Neural cell (in vitro differentiated cells): ENCODE measurements around the gene ANKFN1. TPM values are rescaled to one million over a fixed set of nuclear protein-coding genes. Genes with fewer than 3 reads are reported as not detected.

Source experiments
- H2AFZ ChIP-seq: fragments of 200-600, 300-800 bp; sonication (generic), shearing (Covaris generic); 2 replicates; pipeline ENCODE4 v1.6.0; 2014; ENCODE audit warnings: low read depth, mild to moderate bottlenecking, antibody characterized with exemption, low read length, moderate library complexity
- H3F3A ChIP-seq: fragments of 200-600 bp; shearing (Covaris generic); 2 replicates; pipeline ENCODE4 v1.6.1; 2016; ENCODE audit warnings: mild to moderate bottlenecking, moderate library complexity, mixed read lengths, antibody characterized with exemption, low read length; ENCODE audit not compliant: insufficient read depth, poor library complexity, severe bottlenecking
- H3K27ac ChIP-seq: fragments of 200-600, 300-800 bp; sonication (generic), shearing (Covaris generic); 2 replicates; pipeline ENCODE4 v1.5.1; 2014; ENCODE audit warnings: mild to moderate bottlenecking, low read length, moderate library complexity
- H3K27me3 ChIP-seq: fragments of 300-800, 200-600 bp; sonication (generic), shearing (Covaris generic); 2 replicates; pipeline ENCODE4 v1.6.0; 2014; ENCODE audit warnings: mild to moderate bottlenecking, low read depth, low read length, moderate library complexity; ENCODE audit not compliant: insufficient read depth
- H3K36me3 ChIP-seq: fragments of 300-800, 200-600 bp; sonication (generic), shearing (Covaris generic); 2 replicates; pipeline ENCODE4 v1.5.1; 2014; ENCODE audit warnings: mild to moderate bottlenecking, antibody characterized with exemption, low read length, moderate library complexity; ENCODE audit not compliant: insufficient read depth
- H3K4me2 ChIP-seq: fragments of 300-800, 200-600 bp; sonication (generic), shearing (Covaris generic); 2 replicates; pipeline ENCODE4 v1.6.0; 2014; ENCODE audit warnings: mild to moderate bottlenecking, low read length
- H3K4me3 ChIP-seq: fragments of 300-800, 200-600 bp; sonication (generic), shearing (Covaris generic); 2 replicates; pipeline ENCODE4 v1.5.1; 2014; ENCODE audit warnings: mild to moderate bottlenecking, low read length, moderate library complexity
- H3K79me2 ChIP-seq: fragments of 200-600 bp; shearing (Covaris generic); replicated peaks from 2 replicates; pipeline ENCODE4 v1.6.0; 2014; ENCODE audit warnings: mild to moderate bottlenecking, low read length, moderate library complexity; ENCODE audit not compliant: insufficient read depth
- H3K9ac ChIP-seq: fragments of 300-800, 200-600 bp; sonication (generic), shearing (Covaris generic); 2 replicates; pipeline ENCODE4 v1.6.1; 2016; ENCODE audit warnings: mild to moderate bottlenecking, low read length, mixed read lengths
- H3K9me2 ChIP-seq: fragments of 200-600 bp; shearing (Covaris generic); 2 replicates; pipeline ENCODE4 v1.6.1; 2016; ENCODE audit warnings: mild to moderate bottlenecking, low read length, mixed read lengths; ENCODE audit not compliant: insufficient read depth
- H3K9me3 ChIP-seq: fragments of 200-600, 300-800 bp; sonication (generic), shearing (Covaris generic); 2 replicates; pipeline ENCODE4 v1.6.1; 2016; ENCODE audit warnings: mild to moderate bottlenecking, mixed run types, low read length, moderate library complexity, mixed read lengths
- H4K20me1 ChIP-seq: fragments of 200-600 bp; shearing (Covaris generic); 2 replicates; pipeline ENCODE4 v1.6.1; 2016; ENCODE audit warnings: mild to moderate bottlenecking, mixed run types; ENCODE audit not compliant: insufficient read depth
- CTCF ChIP-seq: fragments of 450-650 bp; IDR thresholded peaks from 2 replicates; pipeline ENCODE4 v1.5.1; 2014; ENCODE audit warnings: antibody characterized with exemption, mild to moderate bottlenecking, moderate library complexity; ENCODE audit not compliant: poor library complexity, severe bottlenecking
- POLR2AphosphoS5 ChIP-seq: IDR thresholded peaks from 2 replicates; pipeline ENCODE4 v1.6.1; 2012
- RAD21 ChIP-seq: fragments of 450-650 bp; conservative IDR thresholded peaks from 2 replicates; pipeline ENCODE4 v1.6.1; 2014; ENCODE audit warnings: antibody characterized with exemption, mild to moderate bottlenecking, moderate library complexity
- REST ChIP-seq: IDR thresholded peaks from 2 replicates; pipeline ENCODE4 v1.6.1; 2012; ENCODE audit warnings: borderline replicate concordance
- SMC3 ChIP-seq: fragments of 450-650 bp; conservative IDR thresholded peaks from 2 replicates; pipeline ENCODE4 v1.6.1; 2014; ENCODE audit warnings: antibody characterized with exemption, mild to moderate bottlenecking, moderate library complexity; ENCODE audit not compliant: poor library complexity
- TAF1 ChIP-seq: IDR thresholded peaks from 2 replicates; pipeline ENCODE4 v1.6.1; 2012; ENCODE audit warnings: low read depth
- polyA plus RNA-seq: library from polyadenylated mRNA; depleted of rRNA; stranded (reverse); fragments of >200 nt; gene quantifications from 2 replicates; pipeline ENCODE4 v1.2.3, GENCODE V29; 2014

ANKFN1 gene
- polyA plus RNA-seq, 1 donor from 2014 or later = 0.14 TPM

- no peaks in the 10 kb centered on the region for H4K20me1 ChIP-seq
- TF ChIP-seq SMC3 (no peak), CTCF (no peak), RAD21 (no peak), TAF1 (no peak), REST (no peak)
- no peak overlapping the region for H2AFZ ChIP-seq
- no peaks in the 10 kb centered on the region for H3K27me3 ChIP-seq
- H3K4me2 ChIP-seq = no peak overlapping the region
- H3K36me3 ChIP-seq = no peaks in the 10 kb centered on the region
- no peaks in the 10 kb centered on the region for H3K9me2 ChIP-seq
- no peaks in the 10 kb centered on the region for H3K9me3 ChIP-seq
- H3K4me3 ChIP-seq = no peak overlapping the region
- H3K79me2 ChIP-seq = no peaks in the 10 kb centered on the region
- H3F3A ChIP-seq = no peaks in the 10 kb centered on the region
- no peak overlapping the region for H3K27ac ChIP-seq
- no peak overlapping the region for H3K9ac ChIP-seq
Observed at GRCh38 chr17:56290101-56290801, 137.0 kb downstream of the ANKFN1 start.

GRCh38 chr17:56290802-56291118 is 137.5 kb downstream of the ANKFN1 start:
- H3K9me2 ChIP-seq = no peaks in the 10 kb centered on the region
- H3K4me2 ChIP-seq = no peak overlapping the region
- TF ChIP-seq TAF1 = no peak
- no peak overlapping the region for H3K4me3 ChIP-seq
- H3K79me2 ChIP-seq = no peaks in the 10 kb centered on the region
- no peaks in the 10 kb centered on the region for H3K9me3 ChIP-seq
- H4K20me1 ChIP-seq = no peaks in the 10 kb centered on the region
- no peaks in the 10 kb centered on the region for H3K27me3 ChIP-seq
- no peaks in the 10 kb centered on the region for H3F3A ChIP-seq
- no peaks in the 10 kb centered on the region for H3K36me3 ChIP-seq
- H2AFZ ChIP-seq = no peak overlapping the region
- H3K27ac ChIP-seq = no peak overlapping the region
- H3K9ac ChIP-seq = no peak overlapping the region

- Histone ChIP-seq H3K4me2 (no peak overlapping the region), H4K20me1 (no peaks in the 10 kb centered on the region)
- no peak for TF ChIP-seq POLR2AphosphoS5
- no peak for TF ChIP-seq CTCF
Observed at GRCh38 chr17:56291226-56291805, 138.0 kb downstream of the ANKFN1 start.

More at GRCh38 chr17:56291226-56291805, 138.0 kb downstream of the ANKFN1 start:
- no peak overlapping the region for H3K27ac ChIP-seq
- no peak overlapping the region for H2AFZ ChIP-seq
- no peak overlapping the region for H3K9ac ChIP-seq
- no peaks in the 10 kb centered on the region for H3F3A ChIP-seq
- H3K27me3 ChIP-seq = no peaks in the 10 kb centered on the region
- H3K9me3 ChIP-seq = no peaks in the 10 kb centered on the region
- H3K9me2 ChIP-seq = no peaks in the 10 kb centered on the region
- no peak overlapping the region for H3K4me3 ChIP-seq
- no peaks in the 10 kb centered on the region for H3K36me3 ChIP-seq
- H3K79me2 ChIP-seq = no peaks in the 10 kb centered on the region
